HFF-Myc (cell line): Measurements from ENCODE around the gene RALGAPA2.
A peak's percentile ranks its signal among the peaks of the same experiment; 100 is the strongest.

Source experiments
- DNase-seq: peaks from one replicate; pipeline ENCODE4 v3.0.0-alpha.2; 2011; ENCODE audit warnings: low read depth; ENCODE audit errors: extremely low read depth
- H3K4me3 ChIP-seq: replicated peaks from 2 replicates; pipeline ENCODE4 v1.5.1; 2011; ENCODE audit warnings: low read depth, mild to moderate bottlenecking, control low read depth, low read length
- CTCF ChIP-seq: IDR thresholded peaks from 2 replicates; pipeline ENCODE4 v1.5.1; 2012; ENCODE audit warnings: mild to moderate bottlenecking, low read depth, low read length, control low read depth; ENCODE audit errors: missing control alignments

Gene RALGAPA2

GRCh38 chr20:20712474-20713243, at the start of gene RALGAPA2:
Gene RALGAPA2, minus strand, starts transcription at chr20:20712644. Its CDS starts 164 bp downstream, at chr20:20712480.
- peak; percentile 93 for DNase-seq
- TF ChIP-seq CTCF, result no peak
- H3K4me3 ChIP-seq, result peak within 1 kb of the TSS; percentile 69

GRCh38 chr20:20761301-20761700, 48.9 kb upstream of the RALGAPA2 start:
- no peak for DNase-seq
- no peak overlapping the region for H3K4me3 ChIP-seq
- no peak for TF ChIP-seq CTCF

GRCh38 chr20:20759132-20759531, 46.7 kb upstream of the RALGAPA2 start:
- no peak overlapping the region for H3K4me3 ChIP-seq
- DNase-seq, result no peak
- TF ChIP-seq CTCF, result no peak

- TF ChIP-seq CTCF, result no peak
- no peak for DNase-seq
- no peak overlapping the region for H3K4me3 ChIP-seq
Measured at GRCh38 chr20:20755674-20756319, 43.4 kb upstream of the RALGAPA2 start.

- DNase-seq, result no peak
- no peak overlapping the region for H3K4me3 ChIP-seq
- TF ChIP-seq CTCF, result no peak
Measured at GRCh38 chr20:20755231-20755630, 42.8 kb upstream of the RALGAPA2 start.

GRCh38 chr20:20754714-20755113, 42.3 kb upstream of the RALGAPA2 start:
- no peak for DNase-seq
- no peak for TF ChIP-seq CTCF
- no peak overlapping the region for H3K4me3 ChIP-seq

GRCh38 chr20:20752712-20753111, 40.3 kb upstream of the RALGAPA2 start:
- no peak for TF ChIP-seq CTCF
- no peak for DNase-seq

More at GRCh38 chr20:20752712-20753111, 40.3 kb upstream of the RALGAPA2 start:
- H3K4me3 ChIP-seq, result no peak overlapping the region
